ENCODE measurements around the gene PTPN7.
A peak's percentile ranks its signal among the peaks of the same experiment; 100 is the strongest.

PTPN7 gene

GRCh38 chr1:202127836-202128622 is 32.4 kb downstream of the PTPN7 start:
- 0 out of 2 replicates have a peak, but pooled peaks cover under 1% of the 10 kb centered on the region for H3K4me1 ChIP-seq (ENCODE audit: control insufficient read depth, insufficient read depth, low read length)
- no peak for DNase-seq (ENCODE audit: low read depth, low spot score)
- H3K27ac ChIP-seq (ENCODE audit: low read length), result no peak overlapping the region
- no peak overlapping the region for H3K4me3 ChIP-seq (ENCODE audit: low read length)
- H3K9me3 ChIP-seq (ENCODE audit: control insufficient read depth, insufficient read depth, low read length), result no peaks in the 10 kb centered on the region
- WGBS (ENCODE audit: insufficient coverage, insufficient read length), result no CpG with 5 or more reads among the region's 26 CpGs
- H3K36me3 ChIP-seq (ENCODE audit: control insufficient read depth, insufficient read depth, low read length), result no peaks in the 10 kb centered on the region
- no peaks in the 10 kb centered on the region for H3K27me3 ChIP-seq (ENCODE audit: control insufficient read depth, insufficient read depth, low read length)

GRCh38 chr1:202127061-202127460 is 33.3 kb downstream of the PTPN7 start:
- 0 out of 2 replicates have a peak, but pooled peaks cover 2% of the 10 kb centered on the region for H3K4me1 ChIP-seq (ENCODE audit: control insufficient read depth, insufficient read depth, low read length)
- no peaks in the 10 kb centered on the region for H3K9me3 ChIP-seq (ENCODE audit: control insufficient read depth, insufficient read depth, low read length)
- H3K27ac ChIP-seq (ENCODE audit: low read length), result no peak overlapping the region
- no peak for DNase-seq (ENCODE audit: low read depth, low spot score)
- no peaks in the 10 kb centered on the region for H3K36me3 ChIP-seq (ENCODE audit: control insufficient read depth, insufficient read depth, low read length)
- no peaks in the 10 kb centered on the region for H3K27me3 ChIP-seq (ENCODE audit: control insufficient read depth, insufficient read depth, low read length)
- WGBS (ENCODE audit: insufficient coverage, insufficient read length), result no CpG with 5 or more reads among the region's 6 CpGs
- H3K4me3 ChIP-seq (ENCODE audit: low read length), result no peak overlapping the region

GRCh38 chr1:202126426-202126825 is 34.0 kb downstream of the PTPN7 start:
- H3K4me1 ChIP-seq (ENCODE audit: control insufficient read depth, insufficient read depth, low read length), result 0 out of 2 replicates have a peak, but pooled peaks cover 2% of the 10 kb centered on the region
- H3K4me3 ChIP-seq (ENCODE audit: low read length), result no peak overlapping the region
- H3K9me3 ChIP-seq (ENCODE audit: control insufficient read depth, insufficient read depth, low read length), result no peaks in the 10 kb centered on the region
- no peak for DNase-seq (ENCODE audit: low read depth, low spot score)
- H3K36me3 ChIP-seq (ENCODE audit: control insufficient read depth, insufficient read depth, low read length), result no peaks in the 10 kb centered on the region
- no CpG with 5 or more reads among the region's 9 CpGs for WGBS (ENCODE audit: insufficient coverage, insufficient read length)
- no peaks in the 10 kb centered on the region for H3K27me3 ChIP-seq (ENCODE audit: control insufficient read depth, insufficient read depth, low read length)
- no peak overlapping the region for H3K27ac ChIP-seq (ENCODE audit: low read length)

- H3K27me3 ChIP-seq (ENCODE audit: control insufficient read depth, insufficient read depth, low read length), result no peaks in the 10 kb centered on the region
- WGBS (ENCODE audit: insufficient coverage, insufficient read length), result no CpG with 5 or more reads among the region's 8 CpGs
- no peak overlapping the region for H3K27ac ChIP-seq (ENCODE audit: low read length)
- DNase-seq (ENCODE audit: low read depth, low spot score), result no peak
- H3K4me1 ChIP-seq (ENCODE audit: control insufficient read depth, insufficient read depth, low read length), result 0 out of 2 replicates have a peak, but pooled peaks cover 2% of the 10 kb centered on the region
- no peak overlapping the region for H3K4me3 ChIP-seq (ENCODE audit: low read length)
- H3K36me3 ChIP-seq (ENCODE audit: control insufficient read depth, insufficient read depth, low read length), result no peaks in the 10 kb centered on the region
- no peaks in the 10 kb centered on the region for H3K9me3 ChIP-seq (ENCODE audit: control insufficient read depth, insufficient read depth, low read length)
Observed at GRCh38 chr1:202125611-202126010, 34.8 kb downstream of the PTPN7 start.

GRCh38 chr1:202124142-202124541 is 36.3 kb downstream of the PTPN7 start:
- H3K36me3 ChIP-seq (ENCODE audit: control insufficient read depth, insufficient read depth, low read length), result no peaks in the 10 kb centered on the region
- H3K27ac ChIP-seq (ENCODE audit: low read length), result no peak overlapping the region
- no peaks in the 10 kb centered on the region for H3K9me3 ChIP-seq (ENCODE audit: control insufficient read depth, insufficient read depth, low read length)
- no CpG with 5 or more reads among the region's 7 CpGs for WGBS (ENCODE audit: insufficient coverage, insufficient read length)
- no peak for DNase-seq (ENCODE audit: low read depth, low spot score)
- no peaks in the 10 kb centered on the region for H3K27me3 ChIP-seq (ENCODE audit: control insufficient read depth, insufficient read depth, low read length)
- H3K4me1 ChIP-seq (ENCODE audit: control insufficient read depth, insufficient read depth, low read length), result 0 out of 2 replicates have a peak, but pooled peaks cover 2% of the 10 kb centered on the region
- no peak overlapping the region for H3K4me3 ChIP-seq (ENCODE audit: low read length)

- no CpG with 5 or more reads among the region's 10 CpGs for WGBS (ENCODE audit: insufficient coverage, insufficient read length)
- DNase-seq (ENCODE audit: low read depth, low spot score), result no peak
- Histone ChIP-seq H3K27ac (ENCODE audit: low read length) (no peak overlapping the region), H3K4me1 (ENCODE audit: control insufficient read depth, insufficient read depth, low read length) (0 out of 2 replicates have a peak, but pooled peaks cover 2% of the 10 kb centered on the region), H3K36me3 (ENCODE audit: control insufficient read depth, insufficient read depth, low read length) (no peaks in the 10 kb centered on the region), H3K4me3 (ENCODE audit: low read length) (no peak overlapping the region), H3K27me3 (ENCODE audit: control insufficient read depth, insufficient read depth, low read length) (no peaks in the 10 kb centered on the region), H3K9me3 (ENCODE audit: control insufficient read depth, insufficient read depth, low read length) (no peaks in the 10 kb centered on the region)
Observed at GRCh38 chr1:202123336-202123813, 37.0 kb downstream of the PTPN7 start.

GRCh38 chr1:202122639-202123335 is 37.6 kb downstream of the PTPN7 start, which contains the start of gene GPR37L1:
Gene GPR37L1 (plus strand): TSS chr1:202122917. CDS start chr1:202122964, 47 bp downstream.
- no peak within 1 kb of the TSS for H3K4me3 ChIP-seq (ENCODE audit: low read length)
- WGBS (ENCODE audit: insufficient coverage, insufficient read length), result no CpG with 5 or more reads among the region's 19 CpGs
- H3K27ac ChIP-seq (ENCODE audit: low read length), result no peak within 1 kb of the TSS
- H3K4me1 ChIP-seq (ENCODE audit: control insufficient read depth, insufficient read depth, low read length), result 0 out of 2 replicates have a peak, but pooled peaks cover 2% of the 10 kb centered on the region
- H3K36me3 ChIP-seq (ENCODE audit: control insufficient read depth, insufficient read depth, low read length), result no peaks in the 10 kb centered on the region
- no peaks in the 10 kb centered on the region for H3K27me3 ChIP-seq (ENCODE audit: control insufficient read depth, insufficient read depth, low read length)
- H3K9me3 ChIP-seq (ENCODE audit: control insufficient read depth, insufficient read depth, low read length), result no peaks in the 10 kb centered on the region
- peak; percentile 47 for DNase-seq (ENCODE audit: low read depth, low spot score)

GRCh38 chr1:202121006-202121405 is 39.4 kb downstream of the PTPN7 start:
- no CpG with 5 or more reads among the region's 7 CpGs for WGBS (ENCODE audit: insufficient coverage, insufficient read length)
- Histone ChIP-seq H3K27ac (ENCODE audit: low read length) (no peak overlapping the region), H3K9me3 (ENCODE audit: control insufficient read depth, insufficient read depth, low read length) (no peaks in the 10 kb centered on the region)

GRCh38 chr1:202117898-202118371 is 42.5 kb downstream of the PTPN7 start:
- Histone ChIP-seq H3K36me3 (ENCODE audit: control insufficient read depth, insufficient read depth, low read length) (no peaks in the 10 kb centered on the region), H3K9me3 (ENCODE audit: control insufficient read depth, insufficient read depth, low read length) (no peaks in the 10 kb centered on the region), H3K4me1 (ENCODE audit: control insufficient read depth, insufficient read depth, low read length) (0 out of 2 replicates have a peak, but pooled peaks cover under 1% of the 10 kb centered on the region), H3K27me3 (ENCODE audit: control insufficient read depth, insufficient read depth, low read length) (no peaks in the 10 kb centered on the region), H3K4me3 (ENCODE audit: low read length) (no peak overlapping the region), H3K27ac (ENCODE audit: low read length) (no peak overlapping the region)
- no peak for DNase-seq (ENCODE audit: low read depth, low spot score)
- no CpG with 5 or more reads among the region's 10 CpGs for WGBS (ENCODE audit: insufficient coverage, insufficient read length)

More at GRCh38 chr1:202121006-202121405, 39.4 kb downstream of the PTPN7 start:
- Histone ChIP-seq H3K27me3 (ENCODE audit: control insufficient read depth, insufficient read depth, low read length) (no peaks in the 10 kb centered on the region), H3K4me1 (ENCODE audit: control insufficient read depth, insufficient read depth, low read length) (0 out of 2 replicates have a peak, but pooled peaks cover 2% of the 10 kb centered on the region), H3K36me3 (ENCODE audit: control insufficient read depth, insufficient read depth, low read length) (no peaks in the 10 kb centered on the region), H3K4me3 (ENCODE audit: low read length) (no peak overlapping the region)
- DNase-seq (ENCODE audit: low read depth, low spot score), result no peak

GRCh38 chr1:202116287-202116686 is 44.1 kb downstream of the PTPN7 start:
- DNase-seq (ENCODE audit: low read depth, low spot score), result no peak
- WGBS (ENCODE audit: insufficient coverage, insufficient read length), result no CpG with 5 or more reads among the region's 8 CpGs
- H3K4me3 ChIP-seq (ENCODE audit: low read length), result no peak overlapping the region
- no peaks in the 10 kb centered on the region for H3K9me3 ChIP-seq (ENCODE audit: control insufficient read depth, insufficient read depth, low read length)
- no peaks in the 10 kb centered on the region for H3K27me3 ChIP-seq (ENCODE audit: control insufficient read depth, insufficient read depth, low read length)
- H3K27ac ChIP-seq (ENCODE audit: low read length), result no peak overlapping the region
- no peaks in the 10 kb centered on the region for H3K36me3 ChIP-seq (ENCODE audit: control insufficient read depth, insufficient read depth, low read length)
- no peaks in the 10 kb centered on the region for H3K4me1 ChIP-seq (ENCODE audit: control insufficient read depth, insufficient read depth, low read length)
